ENCODE data around the gene CTU2.

The CTU2 gene

GRCh38 chr16:88732172-88732960 lies 26.1 kb downstream of the CTU2 start:
- no peak for DNase-seq

- no peak for DNase-seq
These were observed 26.6 kb downstream of the CTU2 start for GRCh38 chr16:88732961-88733294.

DNA sequence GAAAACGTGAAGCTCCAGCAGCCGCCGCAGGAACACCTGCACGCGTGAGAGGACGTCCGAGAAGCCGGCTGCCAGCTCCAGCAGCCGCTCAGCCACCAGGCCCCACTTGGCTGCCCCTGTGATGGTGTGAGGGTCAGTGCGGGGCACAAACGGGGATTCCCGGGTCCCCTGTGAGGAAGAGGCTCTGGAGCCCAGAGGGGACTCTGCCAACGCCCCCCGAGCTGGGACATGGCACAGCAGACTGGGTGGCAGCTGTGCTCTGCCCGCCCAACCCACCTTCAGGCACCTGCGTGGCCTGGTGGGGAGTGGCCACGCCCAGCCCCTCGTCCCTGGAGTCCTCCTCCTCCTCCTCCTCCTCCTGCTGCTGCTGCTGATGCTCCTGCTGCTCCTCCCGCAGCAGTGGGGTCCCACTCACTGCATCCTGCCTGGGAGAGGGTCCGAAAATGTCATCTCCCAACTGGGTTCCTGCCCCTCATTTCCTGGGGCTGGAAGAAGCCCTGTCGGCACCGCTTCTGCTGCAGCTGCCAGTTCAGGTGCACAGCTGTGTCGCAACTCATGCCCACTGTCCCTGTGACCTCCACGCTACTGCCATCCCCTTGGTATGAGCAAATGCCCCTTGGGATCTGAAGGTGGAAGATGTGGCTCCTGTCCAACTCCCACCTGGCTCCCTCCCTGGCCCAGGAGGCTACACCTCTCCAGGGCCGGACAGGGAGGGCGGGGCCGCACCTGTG lies 27.5 kb downstream of the CTU2 start:
- DNase-seq = no peak

DNA sequence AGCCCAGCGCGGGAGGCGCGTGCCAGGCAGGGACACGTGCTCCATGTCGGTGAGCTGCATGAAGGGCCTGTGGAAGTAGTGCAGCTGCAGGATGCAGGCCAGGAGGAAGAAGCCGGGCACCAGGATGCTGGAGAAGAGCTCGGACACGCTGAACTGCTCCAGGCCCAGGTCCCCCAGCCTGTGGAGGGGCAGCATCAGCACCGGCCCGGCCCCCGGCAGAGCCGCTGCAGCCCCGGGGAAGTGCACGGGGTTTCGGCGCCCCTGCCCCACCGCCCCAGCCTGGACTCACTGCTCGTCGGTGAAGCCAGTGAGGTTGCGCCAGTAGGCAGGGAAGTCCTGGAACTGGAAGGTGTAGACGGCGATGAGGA lies 28.0 kb downstream of the CTU2 start:
- DNase-seq = no peak

- DNase-seq = no peak
These were observed 28.8 kb downstream of the CTU2 start for GRCh38 chr16:88735121-88735520.

GRCh38 chr16:88735616-88736015 lies 29.3 kb downstream of the CTU2 start:
- no peak for DNase-seq

DNA sequence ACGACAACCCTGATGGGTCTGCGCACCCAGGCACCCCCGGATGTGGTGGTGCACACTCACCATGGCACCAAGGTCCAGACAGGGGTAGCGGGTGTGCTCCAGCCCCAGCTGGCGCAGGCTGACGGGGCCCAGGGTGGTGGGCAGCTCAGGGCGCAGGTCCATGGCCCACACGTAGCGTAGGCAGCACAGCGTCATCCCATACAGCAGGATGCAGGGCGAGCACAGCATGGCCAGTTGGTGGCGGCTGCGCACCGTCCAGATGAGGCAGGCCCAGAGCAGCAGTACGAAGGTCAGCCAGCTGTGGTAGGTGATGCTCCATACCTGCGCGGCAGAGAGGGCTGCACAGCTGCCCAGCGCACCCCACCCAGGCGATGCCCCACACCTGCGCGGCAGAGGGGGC lies 29.8 kb downstream of the CTU2 start:
- DNase-seq = no peak

- no peak for DNase-seq
These were observed 30.2 kb downstream of the CTU2 start for GRCh38 chr16:88736496-88736895.

- DNase-seq = peak; percentile 38
These were observed 31.2 kb downstream of the CTU2 start for GRCh38 chr16:88737298-88738150.

DNA sequence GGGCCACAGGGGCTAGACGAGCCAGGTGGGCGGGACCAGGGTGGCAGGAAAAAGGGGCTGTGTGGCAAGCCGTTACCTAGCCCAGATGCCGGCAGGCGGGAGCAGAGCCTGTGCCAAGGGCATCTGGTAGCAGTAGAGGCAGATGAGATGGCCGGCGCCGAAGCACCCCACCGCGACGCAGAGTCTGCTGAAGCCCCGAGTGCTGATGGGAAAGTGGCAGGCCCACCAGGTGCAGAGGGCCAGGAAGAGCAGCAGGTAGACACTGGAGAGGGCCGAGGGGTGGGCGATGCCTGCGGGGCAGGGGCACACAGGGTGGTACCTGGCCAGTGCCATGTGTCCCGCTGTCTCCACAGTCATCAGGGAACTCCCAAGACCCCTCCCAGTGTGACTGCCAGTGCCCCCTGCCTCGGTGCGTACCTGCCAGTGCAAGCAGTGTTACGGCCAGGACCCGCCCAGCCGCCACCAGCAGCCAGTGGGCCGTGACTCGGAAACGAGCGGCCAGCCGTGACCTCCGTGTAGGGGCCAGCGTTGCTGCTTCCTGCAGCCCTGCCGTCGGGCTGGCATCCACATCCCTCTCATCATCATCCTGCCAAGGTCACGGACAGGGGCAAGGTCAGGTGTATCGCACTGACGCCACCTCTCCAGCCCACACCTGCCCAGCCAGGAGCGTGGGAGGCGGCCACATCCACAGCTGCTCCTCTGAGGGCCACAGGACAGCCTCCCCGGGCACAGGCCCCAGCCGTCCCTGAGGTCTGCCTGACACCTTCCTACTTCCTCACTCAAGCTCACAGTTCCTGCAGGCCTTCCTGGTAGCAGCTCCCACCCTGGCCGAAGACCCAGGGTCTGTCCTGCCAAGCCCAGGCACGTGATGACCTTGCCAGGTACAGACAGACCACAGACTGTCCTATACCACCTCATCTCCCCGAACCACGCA lies 32.1 kb downstream of the CTU2 start:
- no peak for DNase-seq

DNA sequence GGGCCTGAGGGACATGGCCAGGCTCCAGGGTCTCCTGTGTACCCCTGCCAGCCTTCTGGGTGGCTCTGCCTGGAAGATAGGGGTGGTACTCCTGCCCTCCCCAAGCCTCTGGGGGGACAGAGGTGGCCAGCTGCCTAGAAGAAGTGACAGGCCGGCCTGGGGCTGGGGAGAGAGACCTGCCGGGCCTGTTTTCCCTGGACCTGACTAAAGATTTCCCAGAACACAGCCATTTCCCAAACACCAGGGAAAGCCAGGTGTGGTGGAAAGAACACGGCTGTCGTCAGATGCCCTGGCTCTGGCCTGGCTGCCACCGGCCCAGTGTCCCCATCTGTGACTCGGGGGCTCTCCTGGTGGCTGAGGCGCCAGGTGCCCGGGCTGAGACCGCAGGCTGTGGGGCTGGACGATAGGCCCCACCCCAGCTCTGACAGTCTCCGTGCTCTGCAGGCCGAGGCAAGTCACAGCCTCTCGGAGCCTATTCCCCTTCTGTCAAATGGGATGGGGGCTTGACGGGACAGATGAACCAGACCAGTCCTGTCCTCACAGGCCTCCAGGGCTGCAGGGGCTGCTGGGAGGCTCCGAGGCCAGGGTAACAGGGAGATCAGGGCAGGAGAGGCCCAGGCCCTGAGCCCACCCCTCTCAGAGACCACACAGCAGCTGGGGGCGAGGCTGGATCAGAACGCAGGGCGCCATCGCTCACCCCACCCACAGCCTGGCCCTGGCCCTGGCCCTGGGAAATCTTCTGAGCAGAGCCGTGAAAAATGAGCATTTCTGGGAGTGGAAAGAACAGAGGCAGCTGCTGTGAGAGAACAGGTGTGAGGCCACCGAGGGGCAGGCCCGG lies 33.1 kb downstream of the CTU2 start:
- DNase-seq = no peak

- no peak for DNase-seq
These were observed 33.8 kb downstream of the CTU2 start for GRCh38 chr16:88739977-88740726.

DNA sequence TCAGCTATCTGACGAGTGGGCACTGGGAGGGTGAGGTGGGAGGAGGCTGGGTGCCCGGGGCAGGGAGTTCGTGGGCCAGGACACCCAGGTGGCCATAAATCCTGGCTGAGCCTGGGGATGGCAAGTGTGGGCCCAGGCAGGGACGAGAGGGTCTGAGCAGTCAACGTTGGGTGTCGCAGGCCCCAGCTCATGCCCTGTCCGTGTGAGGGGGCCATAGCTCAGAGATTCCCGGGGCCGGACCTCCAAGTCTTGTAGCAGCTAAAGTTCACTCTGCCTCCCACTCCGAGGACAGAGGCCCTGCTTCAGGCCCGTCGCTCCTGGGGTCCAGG lies 34.4 kb downstream of the CTU2 start:
- no peak for DNase-seq

- DNase-seq = no peak
These were observed 35.1 kb downstream of the CTU2 start for GRCh38 chr16:88741368-88741767.

DNA sequence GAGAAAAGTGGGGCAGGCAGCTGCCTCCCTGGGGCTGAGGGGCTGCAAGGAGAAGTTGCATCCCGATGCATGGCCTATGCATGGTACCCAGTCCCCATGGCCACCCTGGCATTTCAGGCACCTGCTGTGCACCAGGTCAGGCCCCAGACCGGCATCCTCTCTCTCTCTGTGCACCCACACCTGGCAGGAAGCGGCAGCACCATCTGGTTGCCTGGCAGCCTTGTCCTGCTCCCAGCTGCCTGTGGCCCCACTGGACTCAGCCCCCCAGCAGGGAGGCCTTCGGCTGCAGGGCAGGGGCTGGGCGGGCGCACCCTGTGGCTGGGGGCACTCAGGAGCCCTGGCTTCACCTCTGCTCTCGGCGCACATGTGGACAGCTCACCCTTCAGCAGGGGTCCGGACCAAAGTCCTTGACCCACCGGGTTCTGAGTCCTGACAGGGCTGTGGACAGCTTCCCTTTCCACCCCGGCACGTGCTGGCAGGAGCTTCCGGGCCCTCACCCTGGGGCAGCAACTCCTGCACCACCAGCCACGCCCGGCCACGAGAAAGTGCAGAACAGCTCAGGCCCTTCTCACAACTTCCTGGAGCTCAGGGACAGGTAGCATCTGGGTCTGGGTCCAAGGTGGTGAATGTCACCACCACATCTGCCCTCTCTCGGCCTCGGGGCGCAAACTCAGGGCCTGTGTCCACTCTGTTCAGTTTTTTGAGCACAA lies 36.7 kb downstream of the CTU2 start:
- no peak for DNase-seq

GRCh38 chr16:88743693-88744576 lies 37.6 kb downstream of the CTU2 start:
- peak; percentile 5 for DNase-seq

DNA sequence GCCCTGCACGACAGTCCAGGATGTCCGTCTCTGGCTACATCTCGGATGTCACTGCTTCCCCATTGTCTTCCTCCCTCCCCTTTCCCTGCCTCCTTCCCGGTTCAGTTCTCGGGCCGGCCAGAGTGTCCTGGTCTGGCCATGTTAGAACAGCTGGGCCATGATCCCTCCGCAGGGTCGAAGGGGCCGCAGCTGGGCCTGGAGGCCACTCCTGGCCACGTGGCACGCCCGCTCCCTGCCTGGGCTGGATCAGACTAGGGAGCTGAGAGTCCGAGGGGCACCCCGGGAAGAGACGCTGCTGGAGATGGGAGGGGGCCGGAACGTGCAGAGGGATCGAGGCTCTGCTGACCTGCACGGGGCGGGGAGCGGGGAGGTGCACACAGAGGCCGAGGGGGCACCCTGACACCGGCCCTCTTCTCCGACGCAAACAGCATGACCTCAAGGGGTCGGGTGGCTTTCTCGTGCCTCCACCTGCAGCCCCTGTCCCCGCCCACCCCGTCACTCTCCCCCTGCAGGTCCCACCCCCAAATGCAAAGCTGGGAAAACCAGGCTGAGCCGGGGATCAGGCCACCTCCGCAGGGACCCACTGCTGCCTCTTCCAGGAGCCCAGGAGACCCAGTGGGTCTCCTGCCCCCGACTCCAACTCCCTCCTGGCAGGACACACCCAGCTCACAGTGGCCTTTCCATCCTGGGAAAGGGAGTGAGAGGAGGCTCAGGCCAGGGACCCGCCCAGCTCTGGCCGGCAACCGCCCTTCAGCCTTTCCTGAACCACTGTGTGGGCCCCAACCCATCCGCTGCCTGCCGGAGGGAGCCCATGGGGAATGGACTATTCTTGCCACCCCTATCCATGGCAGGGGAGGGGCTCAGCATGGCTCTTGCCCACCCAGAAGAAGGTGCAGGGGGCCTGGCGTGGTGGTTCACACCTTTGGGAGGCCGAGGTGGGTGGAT lies 38.5 kb downstream of the CTU2 start:
- DNase-seq = no peak

DNA sequence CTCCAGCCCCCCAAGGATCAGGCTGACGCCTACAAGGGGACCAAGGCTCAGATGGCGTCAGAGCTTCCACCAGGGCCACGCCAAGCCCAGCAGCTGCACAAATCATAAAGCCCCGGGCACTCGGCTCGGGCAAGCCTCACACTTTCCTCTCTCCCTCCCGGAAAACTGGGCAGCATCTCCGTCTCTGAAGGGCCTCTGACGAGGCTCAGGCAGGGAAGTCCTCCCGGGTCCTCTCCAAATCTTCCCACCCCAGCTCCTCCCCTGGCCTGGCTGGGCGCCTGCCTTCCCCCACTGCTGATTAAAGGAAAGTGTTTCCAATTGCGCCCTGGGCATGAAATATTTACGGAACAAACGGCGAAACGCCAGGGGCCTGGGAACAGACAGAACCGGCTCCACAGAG lies 40.2 kb downstream of the CTU2 start:
- DNase-seq = no peak

All from DMS79 (cell line).